HG03103 (cell line): ENCODE results near the gene SF3B5.
"Not testable (repeated sequence)": the region's sequence is repeated elsewhere in the genome, so short reads cannot be mapped to it uniquely, and the experiment has no call there.

Experiments
- ATAC-seq: cut with Tn5 transposase; IDR thresholded peaks from one replicate; pipeline ENCODE4 v1.9.1; 2021; ENCODE audit warnings: low read depth; ENCODE audit not compliant: unreplicated experiment

SF3B5 gene

GRCh38 chr6:144095134-144096002, at the start of gene SF3B5:
Gene SF3B5, minus strand, starts transcription at chr6:144095573. Its CDS starts 76 bp downstream, at chr6:144095497.
- ATAC-seq: peak; percentile 97

- no peak for ATAC-seq
These were observed 49.6 kb upstream of the SF3B5 start for GRCh38 chr6:144144996-144145395.

- ATAC-seq: no peak
These were observed 48.5 kb upstream of the SF3B5 start for GRCh38 chr6:144143878-144144277.

GRCh38 chr6:144143106-144143505, 47.7 kb upstream of the SF3B5 start:
- no peak for ATAC-seq

- ATAC-seq: no peak
These were observed 46.1 kb upstream of the SF3B5 start for GRCh38 chr6:144141470-144141869.

- peak; percentile 86 for ATAC-seq
These were observed 45.5 kb upstream of the SF3B5 start for GRCh38 chr6:144140867-144141266.

GRCh38 chr6:144139817-144140216, 44.4 kb upstream of the SF3B5 start:
- ATAC-seq: no peak

- ATAC-seq: no peak
These were observed 43.2 kb upstream of the SF3B5 start for GRCh38 chr6:144138542-144138941.

GRCh38 chr6:144134737-144135136, 39.4 kb upstream of the SF3B5 start:
- ATAC-seq: no peak

GRCh38 chr6:144134176-144134575, 38.8 kb upstream of the SF3B5 start:
- no peak for ATAC-seq

- ATAC-seq: no peak
These were observed 38.0 kb upstream of the SF3B5 start for GRCh38 chr6:144133225-144133821.

- not testable (repeated sequence) for ATAC-seq
These were observed 36.9 kb upstream of the SF3B5 start for GRCh38 chr6:144132167-144132690.

- no peak for ATAC-seq
These were observed 35.9 kb upstream of the SF3B5 start for GRCh38 chr6:144131248-144131709.

- no peak for ATAC-seq
These were observed 34.1 kb upstream of the SF3B5 start for GRCh38 chr6:144129469-144129868.

- no peak for ATAC-seq
These were observed 31.7 kb upstream of the SF3B5 start for GRCh38 chr6:144127097-144127496.

- ATAC-seq: no peak
These were observed 28.5 kb upstream of the SF3B5 start for GRCh38 chr6:144123836-144124235.

- no peak for ATAC-seq
These were observed 28.0 kb upstream of the SF3B5 start for GRCh38 chr6:144123421-144123820.

GRCh38 chr6:144122861-144123260, 27.5 kb upstream of the SF3B5 start:
- no peak for ATAC-seq

GRCh38 chr6:144119376-144119775, 24.0 kb upstream of the SF3B5 start:
- no peak for ATAC-seq

GRCh38 chr6:144115219-144115618, 19.8 kb upstream of the SF3B5 start:
- ATAC-seq: no peak

- ATAC-seq: no peak
These were observed 18.0 kb upstream of the SF3B5 start for GRCh38 chr6:144113366-144113765.

GRCh38 chr6:144110210-144110609, 14.8 kb upstream of the SF3B5 start:
- no peak for ATAC-seq
